GM21360 (cell line): Measurements from ENCODE around the gene RIPK3.
"Not testable (repeated sequence)": the region's sequence is repeated elsewhere in the genome, so short reads cannot be mapped to it uniquely, and the experiment has no call there.

ENCODE experiments used
- ATAC-seq: cut with Tn5 transposase; IDR thresholded peaks from one replicate; pipeline ENCODE4 v1.9.1; 2021; ENCODE audit warnings: mild to moderate bottlenecking, moderate library complexity; ENCODE audit not compliant: unreplicated experiment

RIPK3 gene

GRCh38 chr14:24348186-24348585 lies 8.4 kb upstream of the RIPK3 start:
- ATAC-seq = no peak

GRCh38 chr14:24347134-24347533 lies 7.3 kb upstream of the RIPK3 start:
- no peak for ATAC-seq

GRCh38 chr14:24343795-24344660 lies 4.2 kb upstream of the RIPK3 start:
- no peak for ATAC-seq

GRCh38 chr14:24342889-24343288 lies 3.1 kb upstream of the RIPK3 start:
- ATAC-seq = no peak

- ATAC-seq = no peak
These were observed 815 bp upstream of the RIPK3 start for GRCh38 chr14:24340606-24341005.

- ATAC-seq = no peak
These were observed 948 bp downstream of the RIPK3 start for GRCh38 chr14:24338843-24339242.

- no peak for ATAC-seq
These were observed 2.0 kb downstream of the RIPK3 start for GRCh38 chr14:24337824-24338175.

GRCh38 chr14:24337144-24337823 lies 2.5 kb downstream of the RIPK3 start:
- no peak for ATAC-seq

- ATAC-seq = no peak
These were observed 4.2 kb downstream of the RIPK3 start for GRCh38 chr14:24335461-24336171.

GRCh38 chr14:24334431-24335291 lies 5.1 kb downstream of the RIPK3 start, which contains the start of gene ADCY4:
Gene ADCY4, minus strand, starts transcription at chr14:24335071. Its CDS starts 419 bp downstream, at chr14:24334652.
- ATAC-seq = no peak

GRCh38 chr14:24332268-24332993 lies 7.4 kb downstream of the RIPK3 start:
- ATAC-seq = peak; percentile 83

- ATAC-seq = no peak
These were observed 8.0 kb downstream of the RIPK3 start for GRCh38 chr14:24331731-24332267.

- ATAC-seq = no peak
These were observed 8.7 kb downstream of the RIPK3 start for GRCh38 chr14:24330973-24331674.

- ATAC-seq = no peak
These were observed 10.1 kb downstream of the RIPK3 start for GRCh38 chr14:24329736-24330135.

GRCh38 chr14:24329073-24329663 lies 10.6 kb downstream of the RIPK3 start:
- ATAC-seq = no peak

- not testable (repeated sequence) for ATAC-seq
These were observed 11.9 kb downstream of the RIPK3 start for GRCh38 chr14:24327914-24328313.

GRCh38 chr14:24327303-24327702 lies 12.5 kb downstream of the RIPK3 start:
- ATAC-seq = no peak

- ATAC-seq = no peak
These were observed 13.8 kb downstream of the RIPK3 start for GRCh38 chr14:24325963-24326362.
